Measurements from ENCODE around the gene RECQL5. TPM values are rescaled to one million over a fixed set of nuclear protein-coding genes. Genes with fewer than 3 reads are reported as not detected.

RECQL5 gene
- total RNA-seq, 1 experiment from 2014 or later, result 40.0 TPM

GRCh38 chr17:75611851-75612429 lies 55.0 kb downstream of the RECQL5 start:
- H3K4me3 Mint-ChIP-seq, result no peak overlapping the region
- no peak overlapping the region for H3K27ac Mint-ChIP-seq

More at GRCh38 chr17:75611851-75612429, 55.0 kb downstream of the RECQL5 start:
- no peaks in the 10 kb centered on the region for H4K20me1 ChIP-seq (ENCODE audit: control insufficient read depth, insufficient read depth, insufficient read length)
- TF ChIP-seq CTCF (conservative IDR thresholded peaks at IDR 0.05), result no peak
- no peak overlapping the region for H2AFZ ChIP-seq (ENCODE audit: low read length)
- no peak overlapping the region for H3K23ac ChIP-seq (ENCODE audit: insufficient read length, low read depth, low read length)
- no peak overlapping the region for H4K5ac ChIP-seq (ENCODE audit: insufficient read length, low read depth, low read length)
- no peak overlapping the region for H2BK12ac ChIP-seq (ENCODE audit: insufficient read length, low read depth, low read length)
- no peak overlapping the region for H2BK15ac ChIP-seq (ENCODE audit: low read depth, low read length)
- no peaks in the 10 kb centered on the region for H3K27me3 ChIP-seq (ENCODE audit: insufficient read depth, low read length)
- no peak overlapping the region for H3K18ac ChIP-seq (ENCODE audit: insufficient read length, low read depth, low read length)
- no peak overlapping the region for H3K4ac ChIP-seq (ENCODE audit: low read depth, low read length)
- Mint-ChIP-seq H3K4me1 (no peaks in the 10 kb centered on the region), H3K36me3 (ENCODE audit: insufficient read depth in 1 of 3, low read depth in 3 of 3) (no peaks in the 10 kb centered on the region), H3K9me3 (no peaks in the 10 kb centered on the region), H3K27me3 (ENCODE audit: low read depth) (no peaks in the 10 kb centered on the region)
- no peak overlapping the region for H2BK20ac ChIP-seq (ENCODE audit: low read depth, low read length, poor library complexity, severe bottlenecking)
- no CpG with 5 or more reads among the region's 20 CpGs for WGBS (ENCODE audit: extremely low coverage, insufficient read length, low lambda C conversion rate)
- H4K91ac ChIP-seq (ENCODE audit: insufficient read length, low read depth, low read length), result no peak overlapping the region
- no peak overlapping the region for H2AK5ac ChIP-seq (ENCODE audit: insufficient read length, low read length)
- H3K79me2 ChIP-seq (ENCODE audit: insufficient read depth, low read length), result no peaks in the 10 kb centered on the region
- H3K56ac ChIP-seq (ENCODE audit: insufficient read length, low read depth, low read length), result no peak overlapping the region
- DNase-seq, result no peak
- H3K14ac ChIP-seq (ENCODE audit: insufficient read depth, low read length), result peak overlapping the region; percentile 49; the same call in 1 of the 2 replicates
- no peak overlapping the region for H4K8ac ChIP-seq (replicated peaks; ENCODE audit: insufficient read length, low read depth, low read length)
- no peaks in the 10 kb centered on the region for H3K23me2 ChIP-seq (ENCODE audit: insufficient read length, low read depth, low read length, poor library complexity, severe bottlenecking)
- H3K27ac ChIP-seq (ENCODE audit: insufficient read length, low read depth, low read length), result no peak overlapping the region
- no peaks in the 10 kb centered on the region for H3K9me3 ChIP-seq (ENCODE audit: control insufficient read depth, low read depth, low read length)
- H2BK120ac ChIP-seq (ENCODE audit: low read depth, low read length, poor library complexity, severe bottlenecking), result no peak overlapping the region
- no peak overlapping the region for H3K9ac ChIP-seq (ENCODE audit: extremely low read depth, insufficient read length, low read length)
- H3T11ph ChIP-seq (ENCODE audit: low read length), result no peak overlapping the region
- no peaks in the 10 kb centered on the region for H3K4me1 ChIP-seq (ENCODE audit: insufficient read depth, low read length)
- no peak overlapping the region for H2BK5ac ChIP-seq (ENCODE audit: insufficient read length, low read length)
- H3K4me2 ChIP-seq (ENCODE audit: insufficient read depth, insufficient read length, low read length), result no peak overlapping the region
- H3K79me1 ChIP-seq (ENCODE audit: insufficient read depth, low read depth, low read length, poor library complexity, severe bottlenecking), result no peaks in the 10 kb centered on the region

All from H9 (cell line).